CD4-positive, alpha-beta T cell (primary cell): ENCODE measurements around the gene PKNOX2. TPM values are rescaled to one million over a fixed set of nuclear protein-coding genes. Genes with fewer than 3 reads are reported as not detected.
A peak's percentile ranks its signal among the peaks of the same experiment; 100 is the strongest.

Experiments used
- ATAC-seq: fragments of 200-7000 bp; cut with Tn5 transposase; one replicate; pipeline ENCODE4 v1.10.0; 2022; ENCODE audit warnings: mild to moderate bottlenecking; ENCODE audit not compliant: poor library complexity
- CTCF ChIA-PET: fragments of 350-600 bp; sonication (Branson Sonifier 250); formaldehyde crosslinking; loops from one replicate; lab custom pipeline; 2021; ENCODE audit warnings: antibody characterized with exemption, inconsistent platforms; lab: Charles Lee
- POLR2A ChIA-PET: fragments of 350-600 bp; sonication (Branson Sonifier 250); formaldehyde crosslinking; loops from one replicate; lab custom pipeline; 2021; ENCODE audit warnings: antibody characterized with exemption, inconsistent platforms; lab: Charles Lee
- DNase-seq, 14 experiments: peaks; one replicate each; pipeline ENCODE4 v3.0.0-alpha.2; 2013 to 2020; ENCODE audit warnings: mixed read lengths in 2 of 14
- H3K27ac ChIP-seq, 2 donors: one replicate each; pipeline versions ENCODE4 v1.5.1 to v1.7.0; 2013; ENCODE audit warnings: low read length in 2 of 2, low read depth in 1 of 2, mild to moderate bottlenecking in 1 of 2
- H3K27me3 ChIP-seq, 2 experiments: 1 replicate in 1 of 2; 2 replicates in 1 of 2; pipeline versions ENCODE4 v1.6.1 to v1.7.0; 2013; ENCODE audit warnings: low read length in 2 of 2, control low read depth in 1 of 2, mild to moderate bottlenecking in 1 of 2, moderate library complexity in 1 of 2; ENCODE audit not compliant: insufficient read depth in 2 of 2, control insufficient read depth in 1 of 2
- H3K36me3 ChIP-seq: one replicate; pipeline ENCODE4 v1.6.1; 2013; ENCODE audit warnings: low read length, control low read depth; ENCODE audit not compliant: insufficient read depth
- H3K4me1 ChIP-seq: one replicate; pipeline ENCODE4 v1.6.1; 2013; ENCODE audit warnings: low read length, control low read depth; ENCODE audit not compliant: insufficient read depth
- H3K4me3 ChIP-seq: one replicate; pipeline ENCODE4 v1.5.1; 2013; ENCODE audit warnings: mild to moderate bottlenecking, low read length, moderate library complexity
- H3K9me3 ChIP-seq, 2 experiments: 1 replicate in 1 of 2; 2 replicates in 1 of 2; pipeline versions ENCODE4 v1.6.1 to v1.7.0; 2013; ENCODE audit warnings: low read length in 2 of 2, mild to moderate bottlenecking in 2 of 2, control low read depth in 1 of 2, moderate library complexity in 1 of 2; ENCODE audit not compliant: control insufficient read depth in 1 of 2, insufficient read depth in 1 of 2
- H3K27ac Mint-ChIP-seq: one replicate; pipeline ENCODE4 v1.8.0; 2020; ENCODE audit warnings: mixed read lengths
- H3K27me3 Mint-ChIP-seq: one replicate; pipeline ENCODE4 v1.8.0; 2021; ENCODE audit warnings: mixed read lengths
- H3K36me3 Mint-ChIP-seq: one replicate; pipeline ENCODE4 v1.8.0; 2021; ENCODE audit warnings: low read depth, mixed read lengths
- H3K4me1 Mint-ChIP-seq: one replicate; pipeline ENCODE4 v1.8.0; 2021; ENCODE audit warnings: low read depth, mixed read lengths
- H3K4me3 Mint-ChIP-seq: one replicate; pipeline ENCODE4 v1.8.0; 2020; ENCODE audit warnings: mild to moderate bottlenecking, mixed read lengths
- H3K9me3 Mint-ChIP-seq: one replicate; pipeline ENCODE4 v1.8.0; 2020; ENCODE audit warnings: mixed read lengths
- intact Hi-C, 2 experiments: fragments of 100-400 bp; cut with DNase I in 1 of 2; cut with micrococcal nuclease in 1 of 2; formaldehyde crosslinking; loops; one replicate each; pipeline versions ENCODE4 v1.15.1 to v1.9.0; 2023 to 2025; cut with DNase I, micrococcal nuclease
- total RNA-seq, 174 experiments: library from RNA in 2 of 174; stranded (reverse) in 2 of 174; gene quantifications; one replicate each; pipeline ENCODE4 v1.2.3 and lab custom pipeline; 2021 to 2026
- TF ChIP-seq, protein P1 (sequence below): fragments of 200-600 bp; IDR thresholded peaks from one replicate; pipeline ENCODE4 v1.8.0; 2022; ENCODE audit warnings: antibody characterized with exemption, mild to moderate bottlenecking

The PKNOX2 gene
- total RNA-seq, 2 experiments from 2014 or later = not detected

DNA sequence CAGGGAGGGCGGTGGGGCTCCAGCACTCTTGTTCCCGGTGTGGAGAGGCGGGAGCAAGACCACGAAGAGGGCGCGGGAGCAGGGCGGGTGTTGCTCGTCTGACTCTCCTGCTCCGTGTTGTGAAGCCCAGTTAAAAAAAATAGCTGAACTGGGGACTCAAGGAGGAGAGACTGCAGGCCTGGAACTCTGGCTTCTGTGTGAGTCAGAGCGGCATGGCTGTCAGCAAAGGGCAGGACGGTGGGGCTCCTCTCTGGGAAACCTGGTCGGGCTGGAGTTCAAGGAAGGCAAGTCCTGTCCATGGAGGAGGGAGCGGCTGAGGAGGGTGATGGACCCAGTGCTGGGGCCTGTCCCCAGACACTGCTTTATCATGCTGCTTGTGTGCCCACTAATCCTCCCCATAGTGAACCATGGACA is 179.2 kb downstream of the PKNOX2 start:
- H3K9me3 Mint-ChIP-seq = no peaks in the 10 kb centered on the region
- H3K27ac Mint-ChIP-seq = no peak overlapping the region

DNA sequence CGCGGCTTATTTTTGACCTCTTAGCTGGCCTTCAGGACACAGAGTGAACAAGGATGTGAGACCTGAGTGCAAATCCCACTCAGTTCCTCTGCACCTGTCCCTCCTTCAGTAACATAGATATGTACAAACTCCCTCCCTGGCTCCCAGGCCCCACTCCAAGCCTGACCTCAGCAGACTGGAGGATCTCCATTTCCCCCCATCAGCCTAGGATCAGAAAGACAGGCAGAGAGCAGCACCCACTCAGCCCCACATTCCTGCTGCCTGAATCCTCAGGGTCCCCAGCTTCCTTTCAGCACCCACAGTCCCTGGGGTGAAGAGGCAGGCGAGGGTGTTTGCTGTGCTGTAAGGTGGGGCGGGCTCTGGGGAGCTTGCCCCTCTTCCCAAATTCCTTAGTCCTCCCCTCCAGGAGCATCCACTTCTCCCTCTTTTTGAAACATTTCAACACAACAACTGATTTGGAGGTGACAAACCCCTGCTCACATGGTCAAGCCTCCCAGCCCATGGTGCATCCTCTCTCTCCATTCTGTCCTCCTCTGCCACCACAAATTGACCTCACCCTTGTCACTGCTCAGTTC is 180.4 kb downstream of the PKNOX2 start:
- no peak for DNase-seq
- Histone ChIP-seq H3K36me3 (no peaks in the 10 kb centered on the region), H3K4me1 (peaks cover 3% of the 10 kb centered on the region), H3K4me3 (no peak overlapping the region), H3K9me3 (no peaks in the 10 kb centered on the region), H3K27me3 (no peaks in the 10 kb centered on the region), H3K27ac (no peak overlapping the region)
- intact Hi-C loops = loop anchor here in 1 of 2 experiments (5.0 kb wide), 1 partner anchor 253 kb away; no protein-coding TSS in a partner anchor
- no peak overlapping the region for H3K4me3 Mint-ChIP-seq
- no peaks in the 10 kb centered on the region for H3K36me3 Mint-ChIP-seq
- peaks cover 23% of the 10 kb centered on the region for H3K27me3 Mint-ChIP-seq
- TF ChIP-seq, protein P1, sequence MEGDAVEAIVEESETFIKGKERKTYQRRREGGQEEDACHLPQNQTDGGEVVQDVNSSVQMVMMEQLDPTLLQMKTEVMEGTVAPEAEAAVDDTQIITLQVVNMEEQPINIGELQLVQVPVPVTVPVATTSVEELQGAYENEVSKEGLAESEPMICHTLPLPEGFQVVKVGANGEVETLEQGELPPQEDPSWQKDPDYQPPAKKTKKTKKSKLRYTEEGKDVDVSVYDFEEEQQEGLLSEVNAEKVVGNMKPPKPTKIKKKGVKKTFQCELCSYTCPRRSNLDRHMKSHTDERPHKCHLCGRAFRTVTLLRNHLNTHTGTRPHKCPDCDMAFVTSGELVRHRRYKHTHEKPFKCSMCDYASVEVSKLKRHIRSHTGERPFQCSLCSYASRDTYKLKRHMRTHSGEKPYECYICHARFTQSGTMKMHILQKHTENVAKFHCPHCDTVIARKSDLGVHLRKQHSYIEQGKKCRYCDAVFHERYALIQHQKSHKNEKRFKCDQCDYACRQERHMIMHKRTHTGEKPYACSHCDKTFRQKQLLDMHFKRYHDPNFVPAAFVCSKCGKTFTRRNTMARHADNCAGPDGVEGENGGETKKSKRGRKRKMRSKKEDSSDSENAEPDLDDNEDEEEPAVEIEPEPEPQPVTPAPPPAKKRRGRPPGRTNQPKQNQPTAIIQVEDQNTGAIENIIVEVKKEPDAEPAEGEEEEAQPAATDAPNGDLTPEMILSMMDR = no peak
- ATAC-seq = no peak
- H3K9me3 Mint-ChIP-seq = no peaks in the 10 kb centered on the region
- H3K27ac Mint-ChIP-seq = no peak overlapping the region
- CTCF ChIA-PET = interaction anchor here (0.8 to 1.1 kb wide), 2 partner anchors 9 to 19 kb away, joined by 3 read pairs; no protein-coding TSS in a partner anchor
- no peaks in the 10 kb centered on the region for H3K4me1 Mint-ChIP-seq
- POLR2A ChIA-PET = no interaction called here

More for the DNA sequence above, 179.2 kb downstream of the PKNOX2 start:
- Mint-ChIP-seq H3K36me3 (no peaks in the 10 kb centered on the region), H3K27me3 (peaks cover 28% of the 10 kb centered on the region), H3K4me3 (no peak overlapping the region), H3K4me1 (no peaks in the 10 kb centered on the region)
- no peak overlapping the region for H3K27ac ChIP-seq
- peaks cover under 1% of the 10 kb centered on the region for H3K4me1 ChIP-seq
- no peak overlapping the region for H3K4me3 ChIP-seq
- ATAC-seq (no peak), DNase-seq (no peak)
- intact Hi-C loops = no loop called here
- CTCF ChIA-PET = no interaction called here
- TF ChIP-seq, protein P1 = no peak
- H3K27me3 ChIP-seq = no peaks in the 10 kb centered on the region
- H3K36me3 ChIP-seq = no peaks in the 10 kb centered on the region
- POLR2A ChIA-PET = no interaction called here
- H3K9me3 ChIP-seq = no peaks in the 10 kb centered on the region

GRCh38 chr11:125345421-125346178 is 181.0 kb downstream of the PKNOX2 start:
- H3K27ac ChIP-seq = no peak overlapping the region
- no peak overlapping the region for H3K4me3 Mint-ChIP-seq
- intact Hi-C loops = loop anchor here in 1 of 2 experiments (5.0 kb wide), 1 partner anchor 253 kb away; no protein-coding TSS in a partner anchor
- no peak overlapping the region for H3K27ac Mint-ChIP-seq
- H3K36me3 Mint-ChIP-seq = no peaks in the 10 kb centered on the region
- no peaks in the 10 kb centered on the region for H3K9me3 Mint-ChIP-seq
- no peaks in the 10 kb centered on the region for H3K4me1 Mint-ChIP-seq
- TF ChIP-seq, protein P1 = peak; percentile 58
- no peak overlapping the region for H3K4me3 ChIP-seq
- H3K4me1 ChIP-seq = peaks cover 3% of the 10 kb centered on the region
- CTCF ChIA-PET = interaction anchor here (0.6 to 1.1 kb wide), 7 partner anchors 8 to 384 kb away, joined by 3 to 5 read pairs (median 3); no protein-coding TSS in a partner anchor
- peaks cover 23% of the 10 kb centered on the region for H3K27me3 Mint-ChIP-seq
- H3K36me3 ChIP-seq = no peaks in the 10 kb centered on the region
- DNase-seq = peak in 11 of 14 experiments; percentile 3 to 61 (median 21)
- ATAC-seq = peak; percentile 32
- H3K9me3 ChIP-seq = no peaks in the 10 kb centered on the region
- no peaks in the 10 kb centered on the region for H3K27me3 ChIP-seq
- POLR2A ChIA-PET = no interaction called here
